Fibroblast of lung (primary cell): ENCODE measurements around the gene MUC21.

Experiments
- CTCF ChIP-seq, 2 donors: IDR thresholded peaks in 1 of 2; conservative IDR thresholded peaks in 1 of 2; 1 replicate in 1 of 2; 2 replicates in 1 of 2; pipeline ENCODE4 v1.5.1; 2011 to 2012; ENCODE audit warnings: low read length in 2 of 2, control low read depth in 1 of 2, inconsistent platforms in 1 of 2, low read depth in 1 of 2, mild to moderate bottlenecking in 1 of 2
- EZH2 ChIP-seq: IDR thresholded peaks from 2 replicates; pipeline ENCODE4 v1.5.1; 2012; ENCODE audit warnings: low read length, control low read depth, mild to moderate bottlenecking; ENCODE audit errors: missing control alignments

DNA sequence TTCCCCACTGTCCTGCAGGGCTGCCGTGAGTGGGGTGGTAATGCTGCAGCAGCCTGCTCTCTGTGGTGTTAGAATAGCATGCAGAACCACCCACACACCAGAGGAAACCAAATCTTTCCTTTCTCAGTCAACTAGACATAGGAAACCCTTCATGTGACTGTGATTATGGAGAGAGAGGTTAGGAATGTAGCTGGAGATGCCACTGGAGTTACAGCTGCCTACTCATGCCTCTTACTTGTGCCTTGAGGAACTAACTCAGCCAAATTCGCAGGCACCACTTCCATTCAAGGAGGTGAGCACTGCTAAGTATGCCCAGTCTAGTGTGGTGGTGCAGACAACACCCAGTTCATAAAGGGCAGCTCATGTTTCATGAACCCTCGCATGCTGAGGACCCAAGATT lies 54.2 kb downstream of the MUC21 start:
- TF ChIP-seq CTCF (conservative IDR thresholded peaks at IDR 0.05 in 1 of 2, IDR thresholded peaks at IDR 0.05 in 1 of 2; ENCODE audit: low read depth in 1 of 2, low read length in 2 of 2) (no peak), EZH2 (no peak)
